HEK293T (cell line): ENCODE results near the gene EPB41L2.
"Not testable (repeated sequence)": the region's sequence is repeated elsewhere in the genome, so short reads cannot be mapped to it uniquely, and the experiment has no call there.

Experiments
- CTCF ChIA-PET: fragments of 350-600 bp; formaldehyde crosslinking; extraction: SDS; loops from one replicate; lab custom pipeline; 2021; ENCODE audit warnings: antibody characterized with exemption, inconsistent platforms; lab: Yijun Ruan, JAX
- POLR2A ChIA-PET: fragments of 350-600 bp; formaldehyde crosslinking; extraction: SDS; loops from one replicate; lab custom pipeline; 2020; ENCODE audit warnings: antibody characterized with exemption, inconsistent platforms; lab: Yijun Ruan, JAX
- DNase-seq: peaks from one replicate; pipeline ENCODE4 v3.0.0; 2012; ENCODE audit warnings: mixed read lengths; ENCODE audit errors: extremely low spot score
- ARNT ChIP-seq: fragments of 450-650 bp; IDR thresholded peaks from 2 replicates; pipeline ENCODE4 v1.6.1; 2017; ENCODE audit warnings: mild to moderate bottlenecking
- BHLHE40 ChIP-seq: fragments of 450-650 bp; IDR thresholded peaks from 2 replicates; pipeline ENCODE4 v1.6.1; 2016; ENCODE audit warnings: mild to moderate bottlenecking, moderate library complexity, borderline replicate concordance
- CTBP1 ChIP-seq: fragments of 450-650 bp; IDR thresholded peaks from 2 replicates; pipeline ENCODE4 v1.6.1; 2016; ENCODE audit warnings: borderline replicate concordance
- ELF4 ChIP-seq: fragments of 450-650 bp; IDR thresholded peaks from 2 replicates; pipeline ENCODE4 v1.6.1; 2017; ENCODE audit warnings: antibody characterized with exemption
- FOXA1 ChIP-seq: fragments of 450-650 bp; IDR thresholded peaks from 2 replicates; pipeline ENCODE4 v1.6.1; 2016; ENCODE audit warnings: mild to moderate bottlenecking
- FOXK2 ChIP-seq: fragments of 450-650 bp; IDR thresholded peaks from 2 replicates; pipeline ENCODE4 v1.6.1; 2016; ENCODE audit warnings: mild to moderate bottlenecking
- FOXM1 ChIP-seq: fragments of 450-650 bp; IDR thresholded peaks from 2 replicates; pipeline ENCODE4 v1.6.1; 2017; ENCODE audit warnings: mild to moderate bottlenecking, borderline replicate concordance
- HDGF ChIP-seq: fragments of 450-650 bp; IDR thresholded peaks from 2 replicates; pipeline ENCODE4 v1.6.1; 2017; ENCODE audit warnings: antibody characterized with exemption, borderline replicate concordance
- L3MBTL2 ChIP-seq: fragments of 450-650 bp; conservative IDR thresholded peaks from 2 replicates; pipeline ENCODE4 v1.6.1; 2016; ENCODE audit warnings: mild to moderate bottlenecking
- LEF1 ChIP-seq: fragments of 450-650 bp; IDR thresholded peaks from 2 replicates; pipeline ENCODE4 v1.6.1; 2017; ENCODE audit warnings: mild to moderate bottlenecking, borderline replicate concordance
- NFRKB ChIP-seq: fragments of 450-650 bp; IDR thresholded peaks from 2 replicates; pipeline ENCODE4 v1.6.1; 2016; ENCODE audit warnings: mild to moderate bottlenecking, moderate library complexity
- SP1 ChIP-seq: fragments of 450-650 bp; IDR thresholded peaks from 2 replicates; pipeline ENCODE4 v1.6.1; 2017
- SUZ12 ChIP-seq: fragments of 450-650 bp; IDR thresholded peaks from 2 replicates; pipeline ENCODE4 v1.6.1; 2016; ENCODE audit warnings: mild to moderate bottlenecking
- TARDBP ChIP-seq: fragments of 450-650 bp; IDR thresholded peaks from 2 replicates; pipeline ENCODE4 v1.6.1; 2016
- ZNF384 ChIP-seq: fragments of 450-650 bp; IDR thresholded peaks from 2 replicates; pipeline ENCODE4 v1.6.1; 2016
- TF ChIP-seq, protein P1 (sequence below): fragments of 450-650 bp; IDR thresholded peaks from 2 replicates; pipeline ENCODE4 v1.6.1; 2016

Gene EPB41L2

GRCh38 chr6:130923350-130923749, 139.7 kb downstream of the EPB41L2 start:
- CTCF ChIA-PET, result no interaction called here
- TF ChIP-seq CTBP1, result no peak
- TF ChIP-seq, protein P1, sequence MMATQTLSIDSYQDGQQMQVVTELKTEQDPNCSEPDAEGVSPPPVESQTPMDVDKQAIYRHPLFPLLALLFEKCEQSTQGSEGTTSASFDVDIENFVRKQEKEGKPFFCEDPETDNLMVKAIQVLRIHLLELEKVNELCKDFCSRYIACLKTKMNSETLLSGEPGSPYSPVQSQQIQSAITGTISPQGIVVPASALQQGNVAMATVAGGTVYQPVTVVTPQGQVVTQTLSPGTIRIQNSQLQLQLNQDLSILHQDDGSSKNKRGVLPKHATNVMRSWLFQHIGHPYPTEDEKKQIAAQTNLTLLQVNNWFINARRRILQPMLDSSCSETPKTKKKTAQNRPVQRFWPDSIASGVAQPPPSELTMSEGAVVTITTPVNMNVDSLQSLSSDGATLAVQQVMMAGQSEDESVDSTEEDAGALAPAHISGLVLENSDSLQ, result no peak
- TF ChIP-seq L3MBTL2, result no peak
- no peak for TF ChIP-seq FOXA1
- no peak for TF ChIP-seq NFRKB
- TF ChIP-seq SUZ12, result no peak
- no peak for TF ChIP-seq BHLHE40
- no peak for TF ChIP-seq FOXM1
- no peak for TF ChIP-seq ARNT
- TF ChIP-seq ZNF384, result no peak
- no peak for TF ChIP-seq HDGF
- TF ChIP-seq SP1, result no peak
- TF ChIP-seq LEF1, result no peak
- no peak for TF ChIP-seq TARDBP
- no peak for DNase-seq
- POLR2A ChIA-PET, result no interaction called here

DNA sequence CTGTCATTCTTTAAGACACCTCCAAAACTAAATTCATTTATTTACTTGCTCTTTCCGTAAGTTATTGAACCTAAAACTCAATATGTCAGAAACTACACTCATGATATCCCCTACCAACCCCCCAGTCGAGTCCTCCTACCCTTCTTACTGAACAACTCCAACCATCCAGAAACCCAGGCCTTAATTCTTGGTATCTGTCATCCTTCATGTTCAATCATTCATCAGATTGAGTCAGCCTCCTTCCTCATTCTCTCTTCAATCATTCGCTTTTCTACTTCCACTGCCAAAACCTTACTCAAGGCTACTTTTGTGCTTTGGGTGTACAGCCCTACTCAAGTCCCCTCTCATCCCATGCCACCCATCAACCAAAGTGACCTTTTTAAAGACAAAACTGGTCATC, 140.1 kb downstream of the EPB41L2 start:
- TF ChIP-seq ELF4, result no peak
- no peak for TF ChIP-seq FOXA1
- TF ChIP-seq FOXM1, result no peak
- TF ChIP-seq TARDBP, result no peak
- no peak for TF ChIP-seq FOXK2
- no peak for TF ChIP-seq HDGF
- no peak for TF ChIP-seq SUZ12
- TF ChIP-seq, protein P1, result no peak
- no peak for TF ChIP-seq NFRKB
- no peak for TF ChIP-seq ARNT
- no peak for TF ChIP-seq ZNF384
- no peak for TF ChIP-seq SP1
- ChIA-PET POLR2A (no interaction called here), CTCF (no interaction called here)
- no peak for DNase-seq

DNA sequence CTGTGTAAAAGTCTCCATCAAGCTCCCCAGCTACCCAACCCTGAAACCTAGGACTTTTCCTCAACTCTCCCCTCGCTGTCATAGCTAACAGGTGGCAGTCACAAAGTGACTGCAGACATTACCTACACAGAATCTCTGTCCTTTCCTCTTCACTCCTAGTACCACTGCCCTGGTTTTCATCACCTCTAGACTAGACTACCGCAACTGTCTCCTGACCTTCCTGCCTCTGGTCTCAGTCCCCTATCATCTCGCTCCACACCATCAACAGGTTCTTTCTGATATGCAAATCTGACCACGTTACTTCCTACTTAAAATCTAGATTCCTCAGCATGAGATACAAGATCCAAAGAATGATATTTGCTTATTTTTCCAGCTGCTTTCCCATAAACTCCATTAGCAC, 142.1 kb downstream of the EPB41L2 start:
- DNase-seq, result no peak
- ChIA-PET CTCF (no interaction called here), POLR2A (no interaction called here)
- TF ChIP-seq HDGF (no peak), FOXA1 (no peak), BHLHE40 (no peak), SP1 (no peak), FOXM1 (no peak), NFRKB (no peak), ARNT (no peak), TARDBP (no peak), L3MBTL2 (no peak), LEF1 (no peak), FOXK2 (no peak), ZNF384 (no peak), SUZ12 (no peak)
- TF ChIP-seq, protein P1, result no peak

- CTCF ChIA-PET, result no interaction called here
- POLR2A ChIA-PET, result no interaction called here
- TF ChIP-seq, protein P1, result no peak
- TF ChIP-seq BHLHE40 (no peak), HDGF (no peak), FOXM1 (no peak), FOXK2 (no peak), L3MBTL2 (no peak), CTBP1 (no peak), TARDBP (no peak), LEF1 (no peak), ZNF384 (no peak), ELF4 (no peak), FOXA1 (no peak), ARNT (no peak), NFRKB (no peak), SUZ12 (no peak)
- no peak for DNase-seq
These were observed 144.9 kb downstream of the EPB41L2 start for GRCh38 chr6:130918171-130918570.

GRCh38 chr6:130915606-130916005, 147.4 kb downstream of the EPB41L2 start:
- DNase-seq, CTCF ChIA-PET, POLR2A ChIA-PET: not testable (repeated sequence)

DNA sequence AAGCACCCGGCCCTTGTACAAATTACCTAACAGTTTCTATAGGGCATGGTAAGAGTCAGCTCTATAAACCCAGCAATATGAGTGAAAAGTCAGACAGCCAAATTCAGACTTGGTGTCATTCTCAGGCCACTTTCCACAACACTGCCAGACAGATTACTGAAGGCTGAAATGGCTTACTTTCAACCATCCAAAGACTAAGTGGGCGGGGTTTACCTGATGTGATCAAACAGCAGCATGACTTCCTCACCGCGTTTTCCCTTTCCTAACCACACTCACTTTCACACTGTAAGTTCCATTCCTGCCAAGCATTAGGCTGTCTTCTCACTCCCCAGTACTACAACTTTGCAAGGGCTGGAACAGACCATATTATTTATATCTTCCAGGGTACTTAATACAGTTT, 149.9 kb downstream of the EPB41L2 start:
- TF ChIP-seq, protein P1, result no peak
- no peak for TF ChIP-seq CTBP1
- TF ChIP-seq FOXK2, result no peak
- TF ChIP-seq NFRKB, result no peak
- no peak for TF ChIP-seq BHLHE40
- TF ChIP-seq HDGF, result no peak
- no peak for TF ChIP-seq SUZ12
- TF ChIP-seq ZNF384, result no peak
- no peak for TF ChIP-seq ELF4
- TF ChIP-seq SP1, result no peak
- TF ChIP-seq ARNT, result no peak
- no peak for TF ChIP-seq L3MBTL2
- TF ChIP-seq FOXA1, result no peak
- TF ChIP-seq LEF1, result no peak
- no peak for TF ChIP-seq FOXM1
- POLR2A ChIA-PET, result no interaction called here
- DNase-seq, result no peak
- CTCF ChIA-PET, result no interaction called here
